Progenitor cell of endocrine pancreas (in vitro differentiated cells): ENCODE measurements around the gene MICU1. TPM values are rescaled to one million over a fixed set of nuclear protein-coding genes. Genes with fewer than 3 reads are reported as not detected.

Experiments used
- DNase-seq: peaks from one replicate; pipeline ENCODE4 v3.0.0; 2021; ENCODE audit warnings: low spot score; ENCODE audit not compliant: unreplicated experiment
- H3K27ac Mint-ChIP-seq: 2 replicates; pipeline ENCODE4 v1.8.0; 2021; ENCODE audit warnings: mild to moderate bottlenecking, moderate library complexity, mixed read lengths
- H3K27me3 Mint-ChIP-seq: 2 replicates; pipeline ENCODE4 v1.8.0; 2021; ENCODE audit warnings: mixed read lengths
- H3K36me3 Mint-ChIP-seq: 2 replicates; pipeline ENCODE4 v1.8.0; 2022; ENCODE audit warnings: mixed read lengths; ENCODE audit not compliant: insufficient read depth
- H3K4me1 Mint-ChIP-seq: 2 replicates; pipeline ENCODE4 v1.8.0; 2021; ENCODE audit warnings: low read depth, mixed read lengths
- H3K4me3 Mint-ChIP-seq: 2 replicates; pipeline ENCODE4 v1.8.0; 2021; ENCODE audit warnings: low read depth, mild to moderate bottlenecking, moderate library complexity, mixed read lengths
- H3K9me3 Mint-ChIP-seq: 2 replicates; pipeline ENCODE4 v1.8.0; 2021; ENCODE audit warnings: low read depth, mixed read lengths
- CTCF ChIP-seq: fragments of 200-600 bp; sonication (generic); IDR thresholded peaks from one replicate; pipeline ENCODE4 v1.5.0; 2021; ENCODE audit warnings: antibody characterized with exemption, mild to moderate bottlenecking; ENCODE audit not compliant: unreplicated experiment
- total RNA-seq: library from RNA; stranded (reverse); gene quantifications from 2 replicates; pipeline ENCODE4 v1.2.1, GENCODE V29; 2021

The MICU1 gene
- total RNA-seq, 1 donor from 2014 or later: 63.3 TPM

- H3K27me3 Mint-ChIP-seq: no peaks in the 10 kb centered on the region
- TF ChIP-seq CTCF: no peak
- no peak overlapping the region for H3K27ac Mint-ChIP-seq
- H3K4me1 Mint-ChIP-seq: no peaks in the 10 kb centered on the region
- peaks cover 16% of the 10 kb centered on the region for H3K9me3 Mint-ChIP-seq
- no peak overlapping the region for H3K4me3 Mint-ChIP-seq
- H3K36me3 Mint-ChIP-seq: peaks cover 23% of the 10 kb centered on the region
- DNase-seq: no peak
These were observed 122.0 kb downstream of the MICU1 start for GRCh38 chr10:72503694-72504438.

DNA sequence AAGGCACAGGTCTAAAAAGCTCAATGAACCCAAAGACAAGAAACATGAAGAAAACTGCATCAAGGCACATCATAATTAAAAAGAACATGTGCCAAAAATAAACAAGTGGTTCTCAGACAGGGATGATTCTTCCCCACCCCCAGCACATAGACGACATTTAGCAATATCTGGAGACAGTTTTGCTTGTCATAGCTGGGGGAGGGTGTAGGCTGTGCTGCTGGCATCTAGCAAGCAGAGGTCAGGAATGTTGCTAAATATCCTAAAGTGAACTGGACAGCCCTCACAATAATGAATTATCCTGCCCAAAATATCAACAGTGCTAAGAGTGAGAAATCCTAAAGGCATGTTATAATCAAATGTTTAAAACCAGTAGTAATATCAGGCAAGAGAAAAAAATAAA is 122.6 kb downstream of the MICU1 start:
- Mint-ChIP-seq H3K4me1 (no peaks in the 10 kb centered on the region), H3K9me3 (peaks cover 16% of the 10 kb centered on the region), H3K27ac (no peak overlapping the region), H3K36me3 (peaks cover 23% of the 10 kb centered on the region), H3K4me3 (no peak overlapping the region), H3K27me3 (no peaks in the 10 kb centered on the region)
- no peak for TF ChIP-seq CTCF
- no peak for DNase-seq

DNA sequence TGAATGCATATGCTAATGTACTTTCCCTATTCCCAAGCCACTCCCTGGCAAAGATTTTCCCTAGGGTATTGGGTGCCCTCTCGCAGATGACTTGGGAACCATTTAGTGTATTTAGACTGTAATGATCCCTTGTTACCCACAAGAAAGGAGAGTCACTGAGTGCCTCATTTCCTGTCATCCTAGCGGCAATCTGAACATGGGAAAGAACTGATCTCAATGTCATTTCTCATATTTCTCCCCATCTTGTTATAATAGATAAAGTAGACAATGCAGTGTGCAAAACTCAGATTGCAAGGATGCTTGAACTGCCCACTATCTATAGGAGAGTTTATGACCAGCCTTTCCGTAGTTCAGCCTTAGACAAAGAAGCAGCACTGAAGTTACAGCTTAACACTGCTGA is 123.3 kb downstream of the MICU1 start:
- Mint-ChIP-seq H3K27me3 (no peaks in the 10 kb centered on the region), H3K9me3 (peaks cover 16% of the 10 kb centered on the region), H3K36me3 (peaks cover 23% of the 10 kb centered on the region), H3K27ac (no peak overlapping the region), H3K4me3 (no peak overlapping the region), H3K4me1 (no peaks in the 10 kb centered on the region)
- DNase-seq: no peak
- TF ChIP-seq CTCF: no peak

GRCh38 chr10:72499701-72500100 is 126.2 kb downstream of the MICU1 start:
- Mint-ChIP-seq H3K27ac (no peak overlapping the region), H3K27me3 (no peaks in the 10 kb centered on the region), H3K9me3 (peaks cover 10% of the 10 kb centered on the region), H3K36me3 (peaks cover 13% of the 10 kb centered on the region), H3K4me3 (no peak overlapping the region), H3K4me1 (no peaks in the 10 kb centered on the region)
- no peak for TF ChIP-seq CTCF
- no peak for DNase-seq

- Mint-ChIP-seq H3K4me1 (peaks cover 2% of the 10 kb centered on the region), H3K27ac (peak overlapping the region; percentile 31), H3K27me3 (no peaks in the 10 kb centered on the region), H3K4me3 (no peak overlapping the region), H3K36me3 (peaks cover 5% of the 10 kb centered on the region), H3K9me3 (no peaks in the 10 kb centered on the region)
- no peak for DNase-seq
- TF ChIP-seq CTCF: no peak
These were observed 134.9 kb downstream of the MICU1 start for GRCh38 chr10:72490951-72491350.
